ENCODE results near the gene CADPS. TPM values are rescaled to one million over a fixed set of nuclear protein-coding genes. Genes with fewer than 3 reads are reported as not detected.
A peak's percentile ranks its signal among the peaks of the same experiment; 100 is the strongest.

CADPS gene
- total and polyA plus RNA-seq, 2 experiments from 2014 or later, result 2.8 to 8.1 TPM

GRCh38 chr3:62882676-62883200 is 7.5 kb upstream of the CADPS start:
- Histone ChIP-seq H3K27me3 (peaks cover 10% of the 10 kb centered on the region), H3K4me1 (ENCODE audit: insufficient read depth) (no peaks in the 10 kb centered on the region), H3K79me2 (no peaks in the 10 kb centered on the region), H3K4me2 (no peak overlapping the region), H3K4me3 (no peak overlapping the region), H3K9me3 (ENCODE audit: low read depth) (no peaks in the 10 kb centered on the region), H3K27ac (no peak overlapping the region), H2AFZ (no peak overlapping the region), H4K20me1 (ENCODE audit: insufficient read depth, poor library complexity, severe bottlenecking) (no peaks in the 10 kb centered on the region), H3K36me3 (replicated peaks; ENCODE audit: insufficient read depth, low read depth) (no peaks in the 10 kb centered on the region), H3K9me2 (replicated peaks; ENCODE audit: insufficient read depth) (no peaks in the 10 kb centered on the region)
- TF ChIP-seq CTCF (IDR thresholded peaks at IDR 0.05; ENCODE audit: poor library complexity) (no peak), EZH2 (IDR thresholded peaks at IDR 0.05; ENCODE audit: borderline replicate concordance) (no peak), EZH2phosphoT487 (IDR thresholded peaks at IDR 0.05; ENCODE audit: low read depth, severe bottlenecking, unreplicated experiment) (no peak)
- DNase-seq (ENCODE audit: low spot score), result no peak
- WGBS (ENCODE audit: low lambda C conversion rate, missing lambda C conversion rate), result 68% methylated on average over 4 of the region's 4 CpGs

GRCh38 chr3:62876064-62876463 is 848 bp upstream of the CADPS start:
- DNase-seq (ENCODE audit: low spot score), result peak; percentile 87
- H3K9me2 ChIP-seq (replicated peaks; ENCODE audit: insufficient read depth), result no peaks in the 10 kb centered on the region
- WGBS (ENCODE audit: low lambda C conversion rate, missing lambda C conversion rate), result under 1% methylated on average over 17 of the region's 17 CpGs
- peak overlapping the region; percentile 31 for H3K4me2 ChIP-seq
- H3K27me3 ChIP-seq, result peaks cover 57% of the 10 kb centered on the region
- no peak overlapping the region for H3K4me3 ChIP-seq
- H3K4me1 ChIP-seq (ENCODE audit: insufficient read depth), result no peaks in the 10 kb centered on the region
- no peak overlapping the region for H2AFZ ChIP-seq
- no peaks in the 10 kb centered on the region for H3K79me2 ChIP-seq
- no peaks in the 10 kb centered on the region for H3K36me3 ChIP-seq (replicated peaks; ENCODE audit: insufficient read depth, low read depth)
- H3K27ac ChIP-seq, result no peak overlapping the region
- no peak for TF ChIP-seq EZH2 (IDR thresholded peaks at IDR 0.05; ENCODE audit: borderline replicate concordance)
- TF ChIP-seq EZH2phosphoT487 (IDR thresholded peaks at IDR 0.05; ENCODE audit: low read depth, severe bottlenecking, unreplicated experiment), result no peak
- no peak for TF ChIP-seq CTCF (IDR thresholded peaks at IDR 0.05; ENCODE audit: poor library complexity)
- no peaks in the 10 kb centered on the region for H4K20me1 ChIP-seq (ENCODE audit: insufficient read depth, poor library complexity, severe bottlenecking)
- no peaks in the 10 kb centered on the region for H3K9me3 ChIP-seq (ENCODE audit: low read depth)

GRCh38 chr3:62875558-62876002 is 364 bp upstream of the CADPS start:
- Histone ChIP-seq H3K36me3 (replicated peaks; ENCODE audit: insufficient read depth, low read depth) (no peaks in the 10 kb centered on the region), H3K4me2 (peak overlapping the region; percentile 96), H3K9me2 (replicated peaks; ENCODE audit: insufficient read depth) (no peaks in the 10 kb centered on the region), H3K27me3 (peaks cover 59% of the 10 kb centered on the region), H2AFZ (no peak overlapping the region), H3K4me3 (no peak overlapping the region), H3K4me1 (ENCODE audit: insufficient read depth) (no peaks in the 10 kb centered on the region), H3K79me2 (no peaks in the 10 kb centered on the region), H4K20me1 (ENCODE audit: insufficient read depth, poor library complexity, severe bottlenecking) (no peaks in the 10 kb centered on the region), H3K27ac (no peak overlapping the region), H3K9me3 (ENCODE audit: low read depth) (no peaks in the 10 kb centered on the region)
- no peak for DNase-seq (ENCODE audit: low spot score)
- TF ChIP-seq EZH2 (IDR thresholded peaks at IDR 0.05; ENCODE audit: borderline replicate concordance) (peak; percentile 53), CTCF (IDR thresholded peaks at IDR 0.05; ENCODE audit: poor library complexity) (no peak), EZH2phosphoT487 (IDR thresholded peaks at IDR 0.05; ENCODE audit: low read depth, severe bottlenecking, unreplicated experiment) (no peak)
- 2% methylated on average over 18 of the region's 18 CpGs for WGBS (ENCODE audit: low lambda C conversion rate, missing lambda C conversion rate)

All from hepatocyte (in vitro differentiated cells).